Motor neuron (in vitro differentiated cells): ENCODE data around the gene LDLRAD4. TPM values are rescaled to one million over a fixed set of nuclear protein-coding genes. Genes with fewer than 3 reads are reported as not detected.
"Not testable (repeated sequence)": the region's sequence is repeated elsewhere in the genome, so short reads cannot be mapped to it uniquely, and the experiment has no call there.

Experiments
- ATAC-seq, 8 experiments: fragments of 200-7000 bp; cut with Tn5 transposase; replicated peaks in 6 of 8; 2 replicates each; pipeline ENCODE4 v1.8.0; 2021; ENCODE audit warnings: mild to moderate bottlenecking in 8 of 8, moderate library complexity in 8 of 8
- H3K27ac ChIP-seq, 2 donors: fragments of 250-450 bp; sonication (Bioruptor Pico); 2 replicates each; pipeline ENCODE4 v1.9.0; 2021; ENCODE audit warnings: antibody characterized with exemption in 2 of 2, mild to moderate bottlenecking in 2 of 2, moderate library complexity in 1 of 2
- H3K4me1 ChIP-seq, 2 donors: fragments of 250-450 bp; sonication (Bioruptor Pico); replicated peaks in 1 of 2; 2 replicates each; pipeline ENCODE4 v1.6.1; 2021; ENCODE audit warnings: antibody characterized with exemption in 2 of 2, mild to moderate bottlenecking in 2 of 2, moderate library complexity in 1 of 2
- H3K4me3 ChIP-seq, 5 donors: fragments of 250-450 bp; sonication (Bioruptor Pico); 2 replicates each; pipeline ENCODE4 v1.9.0; 2021; ENCODE audit warnings: antibody characterized with exemption in 5 of 5, mild to moderate bottlenecking in 5 of 5, moderate library complexity in 4 of 5
- WGBS, 10 experiments: fragments of 450-650 bp; shearing (Covaris generic); methylation state at CpG; one replicate each; pipeline ENCODE4 v1.0.0; 2022; 5-methylcytosine and 5-hydroxymethylcytosine counted together
- in situ Hi-C, 9 experiments: fragments of 400-800 bp; cut with MboI; loops; one replicate each; pipeline ENCODE4 v1.15.0; 2021; ENCODE audit warnings: low sequenced_read_pairs in 9 of 9, low pct_unique_long_range_greater_than_20kb in 2 of 9; ENCODE audit not compliant: unreplicated experiment in 9 of 9
- total RNA-seq, 8 experiments: library from RNA; unstranded; fragments of 300-600 nt; gene quantifications; 2 replicates each; pipeline versions ENCODE4 v1.2.3 to v1.2.4, GENCODE V29; 2022

LDLRAD4 gene
- total RNA-seq, 8 experiments from 2014 or later, result 0.25 to 39.8 (median 1.8) TPM

DNA sequence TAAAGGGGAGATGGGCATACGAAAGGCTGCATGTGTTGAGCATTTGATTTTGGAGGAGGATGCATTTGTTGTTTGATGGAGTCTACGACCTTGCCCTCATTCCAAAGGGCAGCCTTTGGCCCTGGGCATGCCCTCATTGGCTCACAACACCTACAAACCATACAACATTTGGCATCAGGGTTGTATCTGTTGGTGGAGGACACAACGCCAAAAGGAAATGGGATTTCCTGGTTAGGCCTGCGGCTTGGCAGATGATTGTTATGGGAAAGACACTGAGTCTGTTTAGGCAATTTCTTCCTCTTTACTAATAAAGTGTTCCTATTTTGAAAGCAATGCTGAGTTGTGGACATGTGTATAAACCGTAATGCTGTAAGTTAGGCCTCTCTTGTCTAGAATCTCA lies 246.9 kb downstream of the LDLRAD4 start:
- in situ Hi-C loops, result no loop called here
- Histone ChIP-seq H3K4me1 (peaks cover 8% of the 10 kb centered on the region in 2 donors), H3K27ac (no peak overlapping the region), H3K4me3 (no peak overlapping the region)
- ATAC-seq, result no peak
- 50 to 100% (median 90%) methylated on average over 1 to 5 of the region's 5 CpGs; no CpG with 5 or more reads in 2 of the 10 experiments for WGBS, 10 experiments

DNA sequence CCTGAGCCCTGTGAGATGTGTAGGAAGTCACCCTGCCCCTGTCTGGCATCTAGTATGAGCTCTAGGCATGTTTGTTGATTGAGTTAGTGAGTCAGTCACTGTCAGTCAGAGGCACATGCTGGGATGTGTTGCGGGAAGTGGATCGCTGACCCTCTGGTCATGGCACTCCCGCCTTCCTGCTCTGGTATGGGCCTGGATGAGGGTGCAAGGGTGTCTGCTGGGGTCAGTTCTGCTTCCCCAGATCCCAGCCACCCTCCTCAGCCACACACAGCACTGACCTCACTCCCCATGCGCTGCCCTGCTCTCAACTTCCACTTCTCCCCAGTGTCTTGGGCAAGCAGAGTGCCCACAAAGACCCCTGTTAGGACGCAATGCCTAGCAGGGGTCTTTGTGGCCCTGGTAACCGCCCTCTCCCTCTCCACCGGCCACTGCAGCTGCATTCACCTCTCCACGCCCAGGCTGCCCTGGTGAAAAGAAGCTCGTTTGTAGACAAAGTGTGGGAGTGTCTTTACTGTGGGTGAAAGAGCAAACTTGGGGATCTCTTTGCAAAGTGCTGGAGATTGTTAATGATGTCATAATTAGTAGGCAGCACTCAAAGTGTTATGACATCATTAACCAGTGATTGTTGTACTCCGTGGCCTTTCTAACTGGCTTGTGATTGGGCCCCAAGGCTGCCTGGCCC lies 252.1 kb downstream of the LDLRAD4 start:
- Histone ChIP-seq H3K27ac (no peak overlapping the region), H3K4me3 (no peak overlapping the region), H3K4me1 (peaks cover 23 to 24% of the 10 kb centered on the region in 2 donors)
- ATAC-seq, result peak in 1 of 8 experiments; percentile 10
- in situ Hi-C loops, result no loop called here
- WGBS, 10 experiments, result 0 to 79% (median 60%) methylated on average over 1 to 7 of the region's 10 CpGs; no CpG with 5 or more reads in 5 of the 10 experiments

DNA sequence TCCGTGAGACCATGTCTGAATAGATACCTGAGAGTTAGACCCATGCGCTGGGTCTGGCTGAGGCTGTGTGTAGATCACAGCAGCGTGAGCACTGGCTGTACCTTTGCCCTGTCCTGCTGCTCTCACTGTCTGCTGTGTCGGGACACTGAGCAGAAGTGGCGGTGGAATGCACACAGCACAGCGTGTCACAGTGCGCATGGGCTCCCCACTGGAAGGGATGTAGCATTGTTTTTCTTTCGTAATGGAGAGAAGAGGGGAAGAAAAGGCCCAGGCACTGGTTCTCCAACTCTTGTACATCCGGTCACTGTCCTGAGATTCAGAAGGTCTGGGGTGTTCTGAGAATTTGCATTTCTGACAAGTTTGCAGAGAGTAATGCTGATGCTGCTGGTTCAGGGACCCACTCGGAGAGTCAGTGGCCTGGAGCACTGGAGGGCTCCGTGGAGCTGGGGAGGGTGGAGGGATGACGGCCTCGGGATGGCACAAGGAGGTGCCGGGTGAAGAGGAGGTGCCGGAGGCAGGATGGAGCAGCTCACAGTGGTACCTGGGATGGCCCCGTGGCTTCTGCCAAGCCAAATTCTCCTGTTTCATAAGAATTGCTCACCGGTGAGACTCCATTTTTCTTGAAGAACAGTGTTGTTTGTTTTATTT lies 252.8 kb downstream of the LDLRAD4 start:
- Histone ChIP-seq H3K4me1 (peaks cover 23 to 24% of the 10 kb centered on the region in 2 donors), H3K27ac (no peak overlapping the region), H3K4me3 (no peak overlapping the region)
- 60 to 96% (median 80%) methylated on average over 4 to 7 of the region's 17 CpGs; no CpG with 5 or more reads in 4 of the 10 experiments for WGBS, 10 experiments
- ATAC-seq, result peak in 2 of 8 experiments; percentile 11 to 22
- in situ Hi-C loops, result no loop called here

DNA sequence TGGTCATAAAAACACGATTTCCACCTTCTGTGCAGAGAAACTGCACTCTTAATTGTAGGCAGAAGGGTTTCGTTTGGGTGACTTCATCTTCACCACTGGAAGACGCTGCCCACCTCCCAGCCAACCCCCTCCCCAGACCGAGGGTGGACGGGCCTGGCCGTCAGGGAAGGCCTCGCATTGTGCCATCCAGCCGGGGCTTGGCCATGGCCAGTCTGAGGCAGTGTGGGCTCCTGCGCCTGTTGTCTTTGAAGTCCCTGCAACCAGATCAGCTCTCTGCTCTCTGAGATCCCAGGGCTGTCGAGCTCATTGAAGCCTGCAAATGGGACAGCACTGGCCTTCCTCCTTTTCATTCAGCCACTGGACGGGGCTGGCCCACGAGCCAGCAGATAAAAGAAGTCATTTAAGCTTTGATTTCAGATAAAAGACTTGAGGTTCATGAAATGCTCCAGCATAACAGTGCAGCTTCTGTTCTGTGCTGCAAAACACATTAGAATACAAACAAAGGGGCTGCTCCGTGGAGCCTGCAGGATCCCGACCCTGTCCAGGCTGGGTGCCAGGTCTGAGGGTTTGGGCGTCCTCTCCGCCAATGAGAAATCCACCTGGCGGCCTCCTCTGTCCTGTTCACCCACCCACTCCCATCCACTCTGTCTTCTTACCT lies 253.5 kb downstream of the LDLRAD4 start:
- Histone ChIP-seq H3K4me3 (no peak overlapping the region), H3K4me1 (peaks cover 23 to 26% of the 10 kb centered on the region in 2 donors), H3K27ac (peak overlapping the region in 1 of 2 donors; percentile 42)
- ATAC-seq, result peak in 5 of 8 experiments; percentile 86 to 96 (median 94)
- in situ Hi-C loops, result no loop called here
- WGBS, 10 experiments, result 0 to 82% (median 40%) methylated on average over 1 to 9 of the region's 17 CpGs; no CpG with 5 or more reads in 1 of the 10 experiments

DNA sequence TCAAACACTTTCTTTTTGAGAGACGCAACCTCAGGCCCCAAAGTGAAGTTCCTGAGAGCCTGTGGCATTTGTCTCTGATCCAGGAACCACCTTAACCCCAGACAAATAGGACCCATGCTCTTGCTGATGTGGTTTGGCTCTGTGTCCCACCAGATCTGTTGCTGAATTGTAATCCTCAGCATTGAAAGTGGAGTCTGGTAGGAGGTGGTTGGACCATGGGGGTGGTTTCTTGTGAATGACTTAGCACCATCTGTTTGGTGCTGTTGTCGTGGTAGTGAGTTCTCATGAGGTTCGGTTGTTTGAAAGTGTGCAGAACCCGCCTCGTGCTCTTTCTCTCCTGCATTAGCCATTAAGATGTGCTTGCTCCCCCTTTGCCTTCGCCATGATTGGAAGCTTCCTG lies 255.2 kb downstream of the LDLRAD4 start:
- Histone ChIP-seq H3K4me3 (no peak overlapping the region), H3K27ac (no peak overlapping the region), H3K4me1 (peaks cover 23 to 31% of the 10 kb centered on the region in 2 donors)
- WGBS, 10 experiments, result 70 to 100% (median 100%) methylated on average over 1 to 6 of the region's 6 CpGs; no CpG with 5 or more reads in 5 of the 10 experiments
- ATAC-seq, result no peak
- in situ Hi-C loops, result no loop called here

DNA sequence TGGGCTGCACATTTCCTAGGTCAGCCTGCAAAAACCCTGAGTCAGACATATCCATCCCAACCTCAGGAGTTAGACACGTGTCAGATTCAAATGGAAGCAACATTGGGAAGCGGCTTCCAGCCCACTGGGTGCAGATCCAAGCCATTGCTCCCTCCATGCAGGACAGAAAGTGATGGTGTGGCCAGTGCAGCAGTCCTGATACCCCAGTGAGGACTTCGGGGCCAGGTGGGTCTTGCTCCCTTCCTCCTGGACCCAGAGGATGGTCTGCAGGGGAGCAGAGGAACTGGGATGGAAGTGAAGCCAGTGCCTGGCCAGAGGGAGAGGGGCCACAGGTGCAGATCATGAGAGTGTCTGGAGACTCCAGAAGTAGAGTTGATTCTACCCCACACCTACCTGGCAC lies 255.8 kb downstream of the LDLRAD4 start:
- no peak for ATAC-seq
- H3K4me3 ChIP-seq, result no peak overlapping the region
- H3K27ac ChIP-seq, result no peak overlapping the region
- 82 to 100% methylated on average over 1 to 2 of the region's 3 CpGs; no CpG with 5 or more reads in 8 of the 10 experiments for WGBS, 10 experiments
- H3K4me1 ChIP-seq, result peaks cover 23 to 31% of the 10 kb centered on the region in 2 donors
- in situ Hi-C loops, result no loop called here

DNA sequence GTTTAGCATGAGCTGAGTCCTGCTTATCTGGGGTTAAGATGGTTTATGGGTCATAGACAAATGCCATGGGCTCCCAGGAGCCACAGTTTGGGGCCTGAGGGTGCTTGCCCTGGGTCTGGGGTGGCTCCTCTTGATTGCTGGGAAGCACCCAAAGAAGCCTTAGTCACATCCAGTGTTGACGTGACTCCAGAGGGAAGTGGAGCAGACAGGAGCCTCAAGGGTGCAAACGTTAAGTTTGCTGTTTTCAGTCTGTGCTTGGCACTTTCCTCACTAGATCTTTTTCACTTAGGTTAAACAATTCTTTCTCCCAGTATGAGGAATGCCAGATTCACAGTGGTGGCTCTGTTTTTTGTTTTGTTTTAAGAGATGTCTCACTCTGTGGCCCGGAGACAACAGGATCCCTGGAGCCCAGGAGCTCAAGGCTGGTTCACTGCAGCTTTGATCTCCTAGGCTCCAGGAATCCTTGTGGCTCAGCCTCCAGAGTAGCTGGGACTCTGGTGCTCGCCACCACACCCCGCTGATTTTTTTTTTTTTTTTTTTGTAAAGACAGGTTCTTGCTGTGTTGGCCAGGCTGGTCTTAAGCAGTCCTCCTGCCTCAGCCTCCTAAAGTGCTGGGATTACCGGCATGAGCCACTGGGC lies 256.5 kb downstream of the LDLRAD4 start:
- ATAC-seq, result no peak
- no peak overlapping the region for H3K4me3 ChIP-seq
- 20 to 90% (median 75%) methylated on average over 1 to 4 of the region's 6 CpGs; no CpG with 5 or more reads in 3 of the 10 experiments for WGBS, 10 experiments
- H3K27ac ChIP-seq, result no peak overlapping the region
- H3K4me1 ChIP-seq, result peaks cover 23 to 31% of the 10 kb centered on the region in 2 donors
- in situ Hi-C loops, result loop anchor here in 1 of 9 experiments (25.0 kb wide), 1 partner anchor 112 kb away; no protein-coding TSS in a partner anchor

DNA sequence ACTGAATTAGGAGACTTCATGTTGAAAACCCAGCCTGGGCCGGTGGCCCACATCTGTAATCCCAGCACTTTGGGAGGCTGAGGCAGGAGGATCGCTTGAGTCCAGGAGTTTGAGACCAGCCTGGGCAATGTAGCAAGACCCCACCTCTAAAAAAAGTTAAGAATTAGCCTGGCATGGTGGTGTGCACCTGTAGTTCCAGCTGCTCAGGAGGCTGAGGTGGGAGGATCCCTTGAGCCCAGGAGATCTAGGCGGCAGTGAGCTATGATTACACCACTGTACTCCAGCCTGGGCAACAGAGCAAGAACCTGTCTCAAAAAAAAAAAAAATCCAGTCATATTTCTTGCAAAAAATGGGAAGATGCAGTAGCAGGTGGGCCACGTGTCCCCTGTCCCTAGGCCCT lies 257.8 kb downstream of the LDLRAD4 start:
- H3K4me3 ChIP-seq, H3K27ac ChIP-seq, ATAC-seq: not testable (repeated sequence)
- in situ Hi-C loops, result loop anchor here in 1 of 9 experiments (25.0 kb wide), 1 partner anchor 111 kb away; no protein-coding TSS in a partner anchor
- H3K4me1 ChIP-seq, result peaks cover 20 to 24% of the 10 kb centered on the region in 2 donors
- 20 to 97% (median 88%) methylated on average over 1 to 4 of the region's 4 CpGs; no CpG with 5 or more reads in 4 of the 10 experiments for WGBS, 10 experiments

DNA sequence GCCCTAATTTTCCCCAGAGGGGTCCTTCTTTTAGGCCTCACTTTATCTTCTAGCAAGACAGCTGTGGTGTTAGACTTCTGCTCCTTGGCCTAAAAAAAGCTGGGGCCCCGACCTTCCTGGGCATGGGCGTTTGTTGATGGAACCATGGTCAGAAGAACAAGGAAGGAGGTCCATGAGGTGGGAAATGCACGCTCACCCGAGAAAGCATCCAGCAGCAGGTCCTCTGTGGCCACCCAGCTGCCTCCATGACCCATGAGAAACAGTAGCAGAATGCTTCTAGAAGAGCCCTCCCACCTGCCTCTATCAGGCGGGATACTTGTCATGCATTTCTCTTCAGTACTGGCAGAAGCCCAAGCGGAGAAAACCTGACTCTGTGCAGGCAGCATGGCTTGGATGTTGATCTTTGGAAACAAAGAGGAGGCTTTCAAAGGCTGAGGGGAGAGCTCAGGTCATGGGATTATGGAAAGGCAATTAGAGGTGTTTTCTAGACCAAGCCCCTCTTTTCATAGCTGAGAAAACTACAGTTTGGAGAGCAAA lies 258.7 kb downstream of the LDLRAD4 start:
- Histone ChIP-seq H3K27ac (no peak overlapping the region), H3K4me1 (peaks cover 11 to 15% of the 10 kb centered on the region in 2 donors), H3K4me3 (no peak overlapping the region)
- in situ Hi-C loops, result loop anchor here in 1 of 9 experiments (25.0 kb wide), 1 partner anchor 110 kb away; no protein-coding TSS in a partner anchor
- WGBS, 10 experiments, result 0 to 100% (median 58%) methylated on average over 1 to 3 of the region's 6 CpGs; no CpG with 5 or more reads in 4 of the 10 experiments
- ATAC-seq, result peak in 1 of 8 experiments; percentile 49

DNA sequence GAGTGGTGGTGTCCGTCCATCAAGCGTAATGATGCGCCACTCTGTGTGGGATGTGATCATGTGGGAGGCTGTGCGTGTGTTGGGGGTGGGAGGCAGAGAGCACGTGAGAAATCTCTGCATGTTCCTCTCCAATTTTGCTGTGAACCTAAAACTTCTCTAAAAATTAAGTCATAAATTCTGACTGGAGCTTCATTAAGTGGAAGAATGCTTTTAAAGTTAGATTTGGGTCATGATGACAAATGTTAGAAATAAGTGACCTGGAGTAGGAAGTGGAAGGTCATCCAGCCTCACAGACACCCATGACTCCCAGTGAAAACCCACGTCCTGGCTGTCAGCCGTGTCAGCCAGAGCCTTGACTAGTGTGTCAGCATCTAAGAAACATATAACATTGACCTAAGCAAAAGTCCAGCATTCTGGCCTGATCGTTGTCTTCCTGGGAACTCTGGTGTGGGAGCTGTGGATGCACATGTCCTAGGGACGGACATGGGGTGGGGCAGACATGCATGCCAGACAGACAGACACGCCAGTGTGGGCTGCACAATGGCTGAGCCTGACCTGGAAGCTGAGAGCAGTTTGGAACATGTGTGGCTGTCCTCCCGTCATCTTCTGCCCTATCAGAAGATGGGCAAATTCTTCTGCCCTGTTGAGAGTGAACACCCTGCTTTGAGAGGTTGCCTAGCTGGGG lies 262.2 kb downstream of the LDLRAD4 start:
- Histone ChIP-seq H3K27ac (no peak overlapping the region), H3K4me1 (peaks cover 0 to 7% of the 10 kb centered on the region in 2 donors), H3K4me3 (no peak overlapping the region)
- WGBS, 10 experiments, result 7 to 100% (median 74%) methylated on average over 1 to 11 of the region's 11 CpGs; no CpG with 5 or more reads in 1 of the 10 experiments
- in situ Hi-C loops, result loop anchor here in 1 of 9 experiments (25.0 kb wide), 1 partner anchor 107 kb away; no protein-coding TSS in a partner anchor
- ATAC-seq, result peak in 3 of 8 experiments; percentile 34 to 92 (median 83)

DNA sequence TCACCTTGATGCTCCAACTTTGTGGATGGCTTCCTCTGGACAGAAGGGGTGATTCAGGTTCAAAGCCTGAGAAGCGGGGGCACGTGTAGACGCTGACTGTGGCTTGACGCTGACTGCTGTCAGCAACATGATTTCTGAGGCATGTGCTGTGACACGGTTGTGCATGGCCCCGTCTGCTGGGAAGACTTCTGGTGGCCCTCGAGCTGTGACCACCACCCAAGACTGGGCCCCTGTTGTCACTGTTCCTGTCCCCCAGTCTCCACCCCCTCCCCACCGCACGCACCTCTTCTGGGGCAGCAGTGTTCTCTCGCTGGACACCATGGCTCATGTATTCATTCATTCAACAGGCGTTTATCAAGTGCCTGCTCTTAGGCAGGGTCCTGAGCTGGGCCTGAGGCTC lies 262.8 kb downstream of the LDLRAD4 start:
- Histone ChIP-seq H3K27ac (no peak overlapping the region), H3K4me3 (no peak overlapping the region), H3K4me1 (peaks cover under 1 to 12% of the 10 kb centered on the region in 2 donors)
- 100% methylated on average over 1 to 2 of the region's 11 CpGs; no CpG with 5 or more reads in 8 of the 10 experiments for WGBS, 10 experiments
- ATAC-seq, result no peak
- in situ Hi-C loops, result loop anchor here in 1 of 9 experiments (25.0 kb wide), 1 partner anchor 106 kb away; no protein-coding TSS in a partner anchor
